Gastroesophageal sphincter (tissue), 4 donors: Measurements from ENCODE around the gene SLC27A1. TPM values are rescaled to one million over a fixed set of nuclear protein-coding genes. Genes with fewer than 3 reads are reported as not detected.

Experiments
- ATAC-seq: fragments of 150-250 bp; one replicate; pipeline ENCODE4 v1.9.1; 2016; ENCODE audit warnings: mild to moderate bottlenecking, moderate library complexity
- H3K27ac ChIP-seq, 4 donors: fragments of 200-600 bp; sonication (generic) in 3 of 4; 1 replicate in 3 of 4; 2 replicates in 1 of 4; pipeline ENCODE4 v1.5.1; 2016 to 2019
- H3K27me3 ChIP-seq: fragments of 200-600 bp; sonication (generic); one replicate; pipeline ENCODE4 v1.5.1; 2019
- H3K36me3 ChIP-seq, 2 donors: fragments of 200-600 bp; sonication (generic); one replicate each; pipeline ENCODE4 v1.5.1; 2019; ENCODE audit warnings: control low read depth in 1 of 2
- H3K4me1 ChIP-seq, 3 donors: fragments of 200-600 bp; sonication (generic); 1 replicate in 2 of 3; 2 replicates in 1 of 3; pipeline ENCODE4 v1.5.1; 2016 to 2019; ENCODE audit warnings: control low read depth in 2 of 3
- H3K4me3 ChIP-seq, 2 donors: fragments of 200-600 bp; sonication (generic); one replicate each; pipeline ENCODE4 v1.5.1; 2019; ENCODE audit warnings: mild to moderate bottlenecking in 1 of 2, moderate library complexity in 1 of 2
- H3K9me3 ChIP-seq, 3 donors: fragments of 200-600 bp; sonication (generic); one replicate each; pipeline ENCODE4 v1.5.1; 2017 to 2019; ENCODE audit warnings: control low read depth in 2 of 3
- EP300 ChIP-seq: sonication (generic); formaldehyde crosslinking; IDR thresholded peaks from one replicate; pipeline ENCODE4 v1.6.1; 2017; ENCODE audit warnings: antibody characterized with exemption, mild to moderate bottlenecking
- POLR2A ChIP-seq, 2 donors: fragments of 450-650 bp; IDR thresholded peaks; one replicate each; pipeline ENCODE4 v1.6.1; 2017; ENCODE audit warnings: antibody characterized with exemption in 2 of 2, mild to moderate bottlenecking in 2 of 2, moderate library complexity in 1 of 2
- POLR2AphosphoS5 ChIP-seq: sonication (generic); formaldehyde crosslinking; IDR thresholded peaks from one replicate; pipeline ENCODE4 v1.6.1; 2017; ENCODE audit warnings: antibody characterized with exemption
- WGBS, 2 donors: methylation state at CpG; one replicate each; pipeline ENCODE4 v1.1.5; 2018; ENCODE audit warnings: low coverage in 1 of 2; 5-methylcytosine and 5-hydroxymethylcytosine counted together
- total RNA-seq, 4 donors: library from RNA; depleted of rRNA; stranded (reverse); fragments of >200 nt; gene quantifications; one replicate each; pipeline ENCODE4 v1.1.0, GENCODE V29; 2016
- TF ChIP-seq, protein P1 (sequence below), 4 experiments: fragments of 200-600 bp in 2 of 4; fragments of 450-650 bp in 2 of 4; sonication (generic) in 1 of 4; IDR thresholded peaks; one replicate each; pipeline ENCODE4 v1.5.1; 2017 to 2019; ENCODE audit warnings: antibody characterized with exemption in 4 of 4, mild to moderate bottlenecking in 2 of 4, moderate library complexity in 2 of 4

The SLC27A1 gene
- total RNA-seq, 4 donors from 2014 or later = 17.1 to 21.3 (median 19.6) TPM

DNA sequence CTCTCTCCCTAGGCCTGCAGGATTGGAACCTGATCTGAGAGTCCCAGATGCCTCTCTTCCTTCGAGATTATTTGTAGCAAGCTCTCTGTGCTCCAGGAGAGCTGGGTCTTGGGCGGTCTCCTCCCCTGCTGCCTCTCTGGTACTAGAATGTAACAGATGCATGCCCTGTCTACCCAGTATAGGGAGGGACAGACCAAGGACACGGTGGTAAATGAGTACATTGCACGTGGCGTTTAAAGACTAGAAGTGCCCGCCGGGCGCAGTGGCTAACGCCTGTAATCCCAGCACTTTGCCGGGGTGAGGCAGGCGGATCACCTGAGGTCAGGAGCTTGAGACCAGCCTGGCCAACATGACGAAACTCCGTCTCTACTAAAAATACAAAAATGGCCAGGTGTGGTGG, 11.7 kb downstream of the SLC27A1 start:
- Histone ChIP-seq H3K27ac (no peak overlapping the region), H3K36me3 (peaks cover 0 to 14% of the 10 kb centered on the region in 2 donors), H3K4me3 (no peak overlapping the region), H3K27me3 (no peaks in the 10 kb centered on the region), H3K4me1 (peaks cover 0 to 18% (median 0%) of the 10 kb centered on the region in 3 donors), H3K9me3 (no peaks in the 10 kb centered on the region)
- no peak for ATAC-seq
- 87 to 92% methylated on average over 4 to 7 of the region's 13 CpGs for WGBS, 2 donors
- no peak for TF ChIP-seq EP300
- no peak for TF ChIP-seq POLR2AphosphoS5
- no peak for TF ChIP-seq POLR2A (IDR thresholded peaks at IDR 0.05)
- TF ChIP-seq, protein P1, sequence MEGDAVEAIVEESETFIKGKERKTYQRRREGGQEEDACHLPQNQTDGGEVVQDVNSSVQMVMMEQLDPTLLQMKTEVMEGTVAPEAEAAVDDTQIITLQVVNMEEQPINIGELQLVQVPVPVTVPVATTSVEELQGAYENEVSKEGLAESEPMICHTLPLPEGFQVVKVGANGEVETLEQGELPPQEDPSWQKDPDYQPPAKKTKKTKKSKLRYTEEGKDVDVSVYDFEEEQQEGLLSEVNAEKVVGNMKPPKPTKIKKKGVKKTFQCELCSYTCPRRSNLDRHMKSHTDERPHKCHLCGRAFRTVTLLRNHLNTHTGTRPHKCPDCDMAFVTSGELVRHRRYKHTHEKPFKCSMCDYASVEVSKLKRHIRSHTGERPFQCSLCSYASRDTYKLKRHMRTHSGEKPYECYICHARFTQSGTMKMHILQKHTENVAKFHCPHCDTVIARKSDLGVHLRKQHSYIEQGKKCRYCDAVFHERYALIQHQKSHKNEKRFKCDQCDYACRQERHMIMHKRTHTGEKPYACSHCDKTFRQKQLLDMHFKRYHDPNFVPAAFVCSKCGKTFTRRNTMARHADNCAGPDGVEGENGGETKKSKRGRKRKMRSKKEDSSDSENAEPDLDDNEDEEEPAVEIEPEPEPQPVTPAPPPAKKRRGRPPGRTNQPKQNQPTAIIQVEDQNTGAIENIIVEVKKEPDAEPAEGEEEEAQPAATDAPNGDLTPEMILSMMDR (IDR thresholded peaks at IDR 0.05) = no peak

DNA sequence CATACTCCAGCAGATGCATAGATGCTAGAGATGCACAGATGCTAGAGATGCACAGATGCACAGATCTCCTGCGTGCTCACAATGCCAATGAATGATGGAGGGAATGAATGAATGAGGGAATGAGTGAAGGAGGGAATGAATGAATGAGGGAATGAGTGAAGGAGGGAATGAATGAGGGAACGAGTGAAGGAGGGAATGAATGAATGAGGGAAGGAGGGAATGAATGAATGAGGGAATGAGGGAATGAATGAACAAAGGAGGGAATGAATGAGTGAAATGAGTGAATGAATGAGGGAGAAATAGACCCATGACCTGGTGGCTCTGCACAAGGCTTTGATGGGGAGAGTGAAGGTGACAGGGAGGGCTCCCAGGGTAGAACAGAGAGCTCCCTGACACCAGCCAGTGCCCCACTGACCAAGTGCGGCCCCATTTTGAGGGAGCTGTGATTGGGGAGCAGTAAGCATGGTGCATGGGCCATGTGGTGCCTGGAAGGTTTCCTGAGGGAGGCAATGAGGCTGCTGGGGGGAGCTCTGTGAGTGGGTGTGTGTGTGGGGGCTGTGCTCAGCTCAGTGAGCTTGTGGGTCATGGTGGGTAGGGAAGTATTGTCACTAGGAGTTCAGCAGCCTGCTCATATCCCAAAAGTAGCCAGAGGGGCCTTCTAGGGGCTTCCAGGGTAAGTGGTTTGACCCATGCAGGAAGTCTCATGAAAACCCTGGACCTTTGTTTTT, 12.7 kb downstream of the SLC27A1 start:
- TF ChIP-seq POLR2A (IDR thresholded peaks at IDR 0.05) (no peak), POLR2AphosphoS5 (no peak), EP300 (no peak)
- TF ChIP-seq, protein P1 (IDR thresholded peaks at IDR 0.05) = no peak
- Histone ChIP-seq H3K4me1 (peaks cover 0 to 28% (median 0%) of the 10 kb centered on the region in 3 donors), H3K27ac (no peak overlapping the region), H3K4me3 (no peak overlapping the region), H3K36me3 (peaks cover 0 to 25% of the 10 kb centered on the region in 2 donors), H3K27me3 (no peaks in the 10 kb centered on the region), H3K9me3 (no peaks in the 10 kb centered on the region)
- 72 to 82% methylated on average over 2 to 3 of the region's 3 CpGs for WGBS, 2 donors
- ATAC-seq = no peak

DNA sequence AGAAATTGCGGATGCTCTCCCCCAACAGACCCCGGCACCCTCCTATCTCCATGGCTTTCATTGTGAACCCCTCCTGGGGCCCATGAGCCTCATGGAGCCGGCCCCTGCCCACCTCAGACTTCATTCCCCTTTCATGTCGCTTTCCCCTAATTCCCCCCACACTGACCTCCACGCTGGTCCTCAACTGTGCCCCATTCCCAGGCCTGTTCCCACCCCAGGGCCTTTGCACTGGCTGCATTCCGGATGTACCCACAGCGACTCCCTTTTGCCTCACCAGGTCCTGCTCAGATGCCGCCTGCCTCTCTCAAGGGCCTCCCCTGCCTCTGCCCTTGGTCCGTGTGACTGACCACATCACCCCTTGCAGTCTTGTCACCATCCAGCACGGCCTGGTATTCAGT, 13.3 kb downstream of the SLC27A1 start:
- 94% methylated on average over 9 of the region's 10 CpGs; no CpG with 5 or more reads in 1 of the 2 donors for WGBS, 2 donors
- ATAC-seq = no peak
- TF ChIP-seq, protein P1 (IDR thresholded peaks at IDR 0.05) = no peak
- TF ChIP-seq EP300 (no peak), POLR2AphosphoS5 (no peak), POLR2A (IDR thresholded peaks at IDR 0.05) (no peak)
- Histone ChIP-seq H3K4me3 (no peak overlapping the region), H3K36me3 (peaks cover 0 to 28% of the 10 kb centered on the region in 2 donors), H3K9me3 (no peaks in the 10 kb centered on the region), H3K4me1 (peaks cover 0 to 33% (median 0%) of the 10 kb centered on the region in 3 donors), H3K27me3 (no peaks in the 10 kb centered on the region), H3K27ac (no peak overlapping the region)

DNA sequence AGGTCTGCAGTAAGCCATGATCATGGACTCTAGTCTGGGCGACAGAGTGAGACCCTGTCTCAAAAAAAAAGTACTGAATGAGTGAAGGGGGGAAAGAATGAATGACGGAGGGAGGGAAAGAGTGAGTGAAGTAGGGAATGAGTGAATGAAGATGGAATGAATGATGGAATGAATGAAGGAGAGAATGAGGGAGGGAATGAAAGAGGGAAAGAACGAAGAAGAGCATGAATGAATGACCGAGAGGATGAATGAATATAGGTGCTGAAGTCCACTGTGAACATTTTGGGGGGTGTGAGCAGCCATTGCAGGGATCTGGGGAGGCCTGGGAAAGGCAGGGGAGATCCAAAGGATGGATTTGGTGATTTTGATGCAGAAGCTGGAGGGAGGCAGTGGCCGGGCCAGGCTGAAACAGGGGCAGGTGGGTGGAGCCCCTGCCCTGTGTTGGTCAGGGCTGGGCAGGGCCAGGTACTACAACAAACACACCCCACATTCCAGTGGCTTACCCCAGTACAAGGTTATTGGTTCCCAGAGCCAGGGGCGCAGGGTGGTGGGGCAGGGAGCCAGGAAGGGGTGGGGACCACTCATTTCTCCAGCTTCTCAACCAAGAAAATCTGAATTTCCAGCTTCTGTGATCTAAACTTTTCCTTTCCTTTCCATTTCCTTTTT, 14.3 kb downstream of the SLC27A1 start:
- Histone ChIP-seq H3K27me3 (no peaks in the 10 kb centered on the region), H3K36me3 (peaks cover 0 to 38% of the 10 kb centered on the region in 2 donors), H3K4me3 (no peak overlapping the region), H3K27ac (no peak overlapping the region), H3K9me3 (no peaks in the 10 kb centered on the region), H3K4me1 (peaks cover 0 to 42% (median 0%) of the 10 kb centered on the region in 3 donors)
- WGBS, 2 donors = 80 to 87% methylated on average over 4 to 6 of the region's 6 CpGs
- no peak for ATAC-seq
- no peak for TF ChIP-seq POLR2AphosphoS5
- TF ChIP-seq, protein P1 (IDR thresholded peaks at IDR 0.05) = no peak
- no peak for TF ChIP-seq EP300
- no peak for TF ChIP-seq POLR2A (IDR thresholded peaks at IDR 0.05)
